Measurements from ENCODE around the gene PICALM. TPM values are rescaled to one million over a fixed set of nuclear protein-coding genes. Genes with fewer than 3 reads are reported as not detected.

PICALM gene
- total RNA-seq, 1 donor from 2014 or later: 218 TPM

DNA sequence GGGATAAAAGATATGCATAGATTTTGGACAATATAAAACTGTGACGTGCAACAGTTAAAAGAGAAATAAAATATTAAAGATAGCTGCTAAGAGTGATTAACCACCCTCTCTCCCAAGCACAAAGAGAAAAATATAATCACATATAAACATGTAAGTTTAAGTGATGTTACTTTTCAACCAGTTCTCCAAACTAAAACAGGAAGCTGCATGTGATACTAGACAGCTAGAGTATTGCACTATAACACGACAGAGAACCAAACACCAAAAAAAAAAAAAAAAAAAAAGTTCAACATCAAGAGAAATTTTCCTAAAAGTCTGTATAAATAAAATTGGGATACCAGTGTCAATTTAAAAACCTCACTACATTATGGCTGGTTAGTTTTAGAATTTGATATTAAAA lies 79.1 kb downstream of the PICALM start:
- no peak for DNase-seq (ENCODE audit: low read depth)
- TF ChIP-seq, protein P1, sequence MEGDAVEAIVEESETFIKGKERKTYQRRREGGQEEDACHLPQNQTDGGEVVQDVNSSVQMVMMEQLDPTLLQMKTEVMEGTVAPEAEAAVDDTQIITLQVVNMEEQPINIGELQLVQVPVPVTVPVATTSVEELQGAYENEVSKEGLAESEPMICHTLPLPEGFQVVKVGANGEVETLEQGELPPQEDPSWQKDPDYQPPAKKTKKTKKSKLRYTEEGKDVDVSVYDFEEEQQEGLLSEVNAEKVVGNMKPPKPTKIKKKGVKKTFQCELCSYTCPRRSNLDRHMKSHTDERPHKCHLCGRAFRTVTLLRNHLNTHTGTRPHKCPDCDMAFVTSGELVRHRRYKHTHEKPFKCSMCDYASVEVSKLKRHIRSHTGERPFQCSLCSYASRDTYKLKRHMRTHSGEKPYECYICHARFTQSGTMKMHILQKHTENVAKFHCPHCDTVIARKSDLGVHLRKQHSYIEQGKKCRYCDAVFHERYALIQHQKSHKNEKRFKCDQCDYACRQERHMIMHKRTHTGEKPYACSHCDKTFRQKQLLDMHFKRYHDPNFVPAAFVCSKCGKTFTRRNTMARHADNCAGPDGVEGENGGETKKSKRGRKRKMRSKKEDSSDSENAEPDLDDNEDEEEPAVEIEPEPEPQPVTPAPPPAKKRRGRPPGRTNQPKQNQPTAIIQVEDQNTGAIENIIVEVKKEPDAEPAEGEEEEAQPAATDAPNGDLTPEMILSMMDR (conservative IDR thresholded peaks at IDR 0.05; ENCODE audit: low read depth, low read length): no peak

DNA sequence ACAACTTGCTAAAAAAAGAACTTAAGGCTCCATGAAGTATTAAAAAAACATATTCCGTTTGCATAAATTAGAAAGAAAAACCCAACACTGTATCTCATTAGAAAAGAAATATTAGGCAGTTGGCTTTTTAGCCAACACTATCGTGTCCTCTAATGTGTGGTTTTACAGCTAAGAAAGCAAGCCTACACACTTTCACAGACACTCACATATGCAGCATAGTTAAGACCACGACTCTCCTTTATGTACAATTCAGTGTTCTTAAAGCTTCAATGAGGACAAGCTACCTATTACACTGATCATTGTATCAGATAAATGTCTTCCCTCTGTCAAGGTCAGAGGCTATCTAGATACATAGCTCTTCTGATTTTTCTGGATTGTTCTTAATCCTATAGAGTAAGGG lies 80.1 kb downstream of the PICALM start:
- TF ChIP-seq, protein P1 (conservative IDR thresholded peaks at IDR 0.05; ENCODE audit: low read depth, low read length): no peak
- H3K4me3 ChIP-seq (ENCODE audit: low read depth, low read length): no peak overlapping the region
- no peak for DNase-seq (ENCODE audit: low read depth)

More for the DNA sequence above, 79.1 kb downstream of the PICALM start:
- no peak overlapping the region for H3K4me3 ChIP-seq (ENCODE audit: low read depth, low read length)

DNA sequence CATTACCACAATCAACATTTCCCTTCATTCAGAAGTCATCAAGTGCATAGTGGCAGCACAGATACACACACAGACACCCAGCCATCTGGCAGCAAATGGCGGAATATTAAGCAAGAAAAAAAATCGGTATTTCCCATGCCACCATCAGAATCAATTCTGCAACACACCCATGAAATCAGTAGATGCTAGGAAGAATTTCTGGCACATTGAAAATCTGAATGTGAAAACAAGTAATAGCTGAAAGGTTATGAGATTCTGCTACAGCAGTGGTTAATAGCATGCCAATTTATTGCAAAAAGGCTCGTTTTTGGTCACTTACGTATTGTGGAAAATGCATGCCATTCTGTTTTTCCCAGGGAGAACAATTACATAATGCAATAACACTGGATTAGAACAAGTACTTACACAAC lies 91.1 kb downstream of the PICALM start:
- no peak for DNase-seq (ENCODE audit: low read depth)
- TF ChIP-seq, protein P1 (conservative IDR thresholded peaks at IDR 0.05; ENCODE audit: low read depth, low read length): no peak
- H3K4me3 ChIP-seq (ENCODE audit: low read depth, low read length): no peak overlapping the region

DNA sequence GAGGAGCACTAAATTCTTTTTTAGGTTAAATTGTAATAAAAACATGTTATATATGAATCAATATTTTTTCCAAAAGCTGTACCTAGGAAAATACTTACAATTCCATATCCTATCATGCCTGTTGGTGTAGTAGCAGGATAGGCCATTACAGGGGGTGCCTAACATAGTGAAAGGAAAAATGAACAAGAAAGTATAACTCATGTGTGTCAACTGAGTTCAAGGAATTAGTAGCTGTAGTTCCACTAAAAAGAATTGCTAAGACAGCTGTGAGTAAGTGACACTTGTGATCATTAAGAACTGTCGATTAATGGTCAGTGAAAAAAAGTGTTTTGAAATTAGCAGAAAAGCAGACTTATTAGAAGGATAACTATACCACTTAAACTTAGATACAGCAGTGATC lies 92.4 kb downstream of the PICALM start:
- TF ChIP-seq, protein P1 (conservative IDR thresholded peaks at IDR 0.05; ENCODE audit: low read depth, low read length): no peak
- no peak for DNase-seq (ENCODE audit: low read depth)
- no peak overlapping the region for H3K4me3 ChIP-seq (ENCODE audit: low read depth, low read length)

DNA sequence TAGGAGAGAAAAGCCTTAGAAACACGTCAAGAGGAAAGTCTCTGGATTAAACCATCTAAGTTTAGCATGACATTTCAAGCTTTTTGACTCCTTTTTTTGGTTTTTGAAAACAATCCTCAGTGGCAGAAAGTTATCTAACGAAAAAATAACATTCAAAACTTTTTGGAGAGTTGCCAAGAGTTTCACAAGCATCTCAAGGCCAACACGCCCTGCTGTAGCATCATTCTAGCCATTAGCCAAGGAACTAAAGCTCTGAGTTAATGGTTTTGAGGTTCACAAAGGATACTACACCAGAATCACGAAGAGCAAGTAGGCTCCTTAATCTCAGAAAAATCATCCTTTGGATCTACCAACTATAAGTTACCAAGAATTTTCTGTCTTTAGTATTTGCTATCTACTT lies 94.8 kb downstream of the PICALM start:
- no peak for DNase-seq (ENCODE audit: low read depth)
- H3K4me3 ChIP-seq (ENCODE audit: low read depth, low read length): no peak overlapping the region
- TF ChIP-seq, protein P1 (conservative IDR thresholded peaks at IDR 0.05; ENCODE audit: low read depth, low read length): no peak

DNA sequence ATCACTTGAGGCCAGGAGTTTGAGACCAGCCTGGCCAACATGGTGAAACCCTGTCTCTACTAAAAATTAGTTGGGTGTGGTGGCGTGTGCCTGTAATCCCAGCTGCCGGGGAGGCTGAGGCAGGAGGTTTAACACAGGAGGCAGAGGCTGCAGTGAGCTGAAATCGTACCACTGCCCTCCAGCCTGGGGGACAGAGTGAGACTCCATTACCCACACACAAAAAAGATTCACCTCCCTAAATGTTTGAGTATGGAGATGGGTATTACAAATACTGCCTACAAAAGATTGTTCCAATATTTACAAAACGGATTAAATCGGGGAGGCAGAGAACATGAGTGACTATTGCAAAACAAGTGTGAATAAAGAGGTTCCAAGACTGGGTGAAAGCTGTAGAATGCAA lies 98.3 kb downstream of the PICALM start:
- H3K4me3 ChIP-seq (ENCODE audit: low read depth, low read length): no peak overlapping the region
- no peak for DNase-seq (ENCODE audit: low read depth)
- TF ChIP-seq, protein P1 (conservative IDR thresholded peaks at IDR 0.05; ENCODE audit: low read depth, low read length): no peak

DNA sequence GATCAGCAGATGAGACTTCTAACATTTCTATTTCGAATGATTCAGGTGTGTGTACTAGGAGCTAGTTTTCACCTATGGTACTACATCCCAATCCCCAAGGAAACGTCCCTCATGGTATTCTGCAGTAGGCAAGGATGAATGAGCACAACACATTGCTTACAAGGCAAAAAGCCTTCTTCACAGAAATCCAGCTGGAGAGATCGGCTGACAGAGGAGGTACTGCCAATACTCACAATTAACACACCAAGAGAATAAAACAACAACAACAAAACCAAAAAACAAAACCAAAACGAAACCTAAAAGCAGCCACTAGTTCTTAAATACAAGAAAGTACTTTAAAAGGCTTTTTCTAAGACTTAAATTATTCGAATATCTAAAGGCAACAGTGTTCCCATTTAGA lies 101.4 kb downstream of the PICALM start:
- TF ChIP-seq, protein P1 (conservative IDR thresholded peaks at IDR 0.05; ENCODE audit: low read depth, low read length): no peak
- no peak for DNase-seq (ENCODE audit: low read depth)
- H3K4me3 ChIP-seq (ENCODE audit: low read depth, low read length): no peak overlapping the region

Measured in epithelial cell of proximal tubule (primary cell).